ENCODE measurements around the gene ATP6V1F.

- TF ChIP-seq ARNT (IDR thresholded peaks at IDR 0.05) (no peak), SP1 (IDR thresholded peaks at IDR 0.05) (no peak), FOXA1 (IDR thresholded peaks at IDR 0.05) (no peak), NFRKB (IDR thresholded peaks at IDR 0.05) (no peak), BHLHE40 (IDR thresholded peaks at IDR 0.05; ENCODE audit: borderline replicate concordance) (no peak), FOXM1 (IDR thresholded peaks at IDR 0.05; ENCODE audit: borderline replicate concordance) (no peak), HDGF (IDR thresholded peaks at IDR 0.05; ENCODE audit: borderline replicate concordance) (no peak), PKNOX1 (IDR thresholded peaks at IDR 0.05) (no peak), TARDBP (IDR thresholded peaks at IDR 0.05) (no peak)
Measured at GRCh38 chr7:128814499-128814898, 48.2 kb upstream of the ATP6V1F start.
